H1 (cell line): Measurements from ENCODE around the gene SETDB2. TPM values are rescaled to one million over a fixed set of nuclear protein-coding genes. Genes with fewer than 3 reads are reported as not detected.

Experiments
- CTCF ChIA-PET: fragments of 300-600 bp; sonication (Branson Sonifier 250); formaldehyde crosslinking; loops from one replicate; lab custom pipeline; 2021; ENCODE audit not compliant: partially characterized antibody; lab: Charles Lee
- POLR2A ChIA-PET: fragments of 300-600 bp; sonication (Branson Sonifier 250); formaldehyde crosslinking; loops from one replicate; lab custom pipeline; 2021; ENCODE audit warnings: inconsistent platforms; ENCODE audit not compliant: partially characterized antibody; lab: Charles Lee
- DNase-seq, 2 experiments: peaks; one replicate each; pipeline versions ENCODE4 v3.0.0 to v3.0.0-alpha.2; 2010 to 2022; ENCODE audit warnings: low spot score in 2 of 2, low read depth in 1 of 2, mixed read lengths in 1 of 2
- FAIRE-seq: peaks from 2 replicates; lab custom pipeline; 2011; peaks lifted over from hg19 to GRCh38; lab: Jason Lieb, UNC
- H2AFZ ChIP-seq: 2 replicates; pipeline ENCODE4 v1.8.1; 2012; ENCODE audit warnings: low read length, inconsistent platforms
- H2AK5ac ChIP-seq: 2 replicates; pipeline ENCODE4 v1.6.1; 2013; ENCODE audit warnings: low read depth, low read length
- H2BK120ac ChIP-seq: replicated peaks from 2 replicates; pipeline ENCODE3; 2013; ENCODE audit warnings: low read depth, low read length, inconsistent platforms
- H2BK12ac ChIP-seq: 2 replicates; pipeline ENCODE4 v1.6.1; 2013; ENCODE audit warnings: low read depth, low read length
- H2BK15ac ChIP-seq: 2 replicates; pipeline ENCODE4 v1.6.1; 2013; ENCODE audit warnings: low read length
- H2BK20ac ChIP-seq: 2 replicates; pipeline ENCODE4 v1.6.1; 2013; ENCODE audit warnings: low read length
- H2BK5ac ChIP-seq: 2 replicates; pipeline ENCODE4 v1.6.1; 2013; ENCODE audit warnings: low read depth, low read length
- H3K14ac ChIP-seq: 2 replicates; pipeline ENCODE4 v1.6.1; 2013; ENCODE audit warnings: inconsistent platforms; ENCODE audit not compliant: insufficient read length
- H3K18ac ChIP-seq: 2 replicates; pipeline ENCODE4 v1.6.1; 2013; ENCODE audit warnings: low read length; ENCODE audit errors: extremely low read depth
- H3K23ac ChIP-seq: 2 replicates; pipeline ENCODE4 v1.6.1; 2013; ENCODE audit warnings: inconsistent platforms; ENCODE audit not compliant: insufficient read length
- H3K23me2 ChIP-seq: 2 replicates; pipeline ENCODE4 v1.6.1; 2013; ENCODE audit warnings: low read depth, low read length
- H3K27ac ChIP-seq: 2 replicates; pipeline ENCODE4 v1.6.1; 2011; ENCODE audit warnings: low read depth, low read length, inconsistent platforms
- H3K27me3 ChIP-seq, 4 experiments: replicated peaks in 1 of 4; 1 replicate in 1 of 4; 2 replicates in 3 of 4; pipeline versions ENCODE4 v1.6.1 to v1.8.1; 2011 to 2013; ENCODE audit warnings: low read length in 3 of 4, mild to moderate bottlenecking in 3 of 4, inconsistent platforms in 2 of 4, mixed read lengths in 2 of 4, moderate library complexity in 1 of 4; ENCODE audit not compliant: control insufficient read depth in 3 of 4, insufficient read depth in 3 of 4; ENCODE audit errors: extremely low read depth in 1 of 4
- H3K36me3 ChIP-seq, 4 experiments: 2 replicates each; pipeline versions ENCODE4 v1.6.1 to v1.8.1; 2011 to 2013; ENCODE audit warnings: mild to moderate bottlenecking in 4 of 4, low read length in 3 of 4, moderate library complexity in 2 of 4, control low read depth in 1 of 4, inconsistent platforms in 1 of 4; ENCODE audit not compliant: insufficient read depth in 4 of 4, control insufficient read depth in 2 of 4
- H3K4ac ChIP-seq: replicated peaks from 2 replicates; pipeline ENCODE3; 2013; ENCODE audit warnings: low read length, low read depth, mixed read lengths, inconsistent platforms; ENCODE audit not compliant: insufficient read length
- H3K4me1 ChIP-seq, 4 experiments: replicated peaks in 1 of 4; 1 replicate in 1 of 4; 2 replicates in 3 of 4; pipeline versions ENCODE4 v1.6.1 to v1.8.1; 2011 to 2013; ENCODE audit warnings: low read length in 3 of 4, inconsistent platforms in 2 of 4, mixed read lengths in 1 of 4; ENCODE audit not compliant: insufficient read depth in 4 of 4, control insufficient read depth in 3 of 4
- H3K4me2 ChIP-seq, 2 experiments: 2 replicates each; pipeline versions ENCODE4 v1.6.1 to v1.8.1; 2011 to 2013; ENCODE audit warnings: low read depth in 2 of 2, low read length in 2 of 2, control low read depth in 1 of 2, inconsistent platforms in 1 of 2, mild to moderate bottlenecking in 1 of 2; ENCODE audit not compliant: insufficient read depth in 1 of 2
- H3K4me3 ChIP-seq, 4 experiments: fragments of 200-600, 300-600 bp in 1 of 4; sonication (generic), shearing (Covaris generic), sonication (Bioruptor Twin) in 1 of 4; 2 replicates each; pipeline versions ENCODE4 v1.5.1 to v1.8.1; 2011 to 2016; ENCODE audit warnings: low read length in 4 of 4, low read depth in 3 of 4, control low read depth in 2 of 4, inconsistent platforms in 2 of 4, mild to moderate bottlenecking in 2 of 4, mixed read lengths in 1 of 4, moderate library complexity in 1 of 4; ENCODE audit not compliant: insufficient read depth in 2 of 4; ENCODE audit errors: extremely low read depth in 1 of 4
- H3K56ac ChIP-seq: replicated peaks from 2 replicates; pipeline ENCODE3; 2013; ENCODE audit warnings: low read depth, mild to moderate bottlenecking, mixed read lengths, low read length, inconsistent platforms; ENCODE audit not compliant: insufficient read length
- H3K79me1 ChIP-seq: 2 replicates; pipeline ENCODE4 v1.6.1; 2013; ENCODE audit warnings: low read depth, low read length, control low read depth
- H3K79me2 ChIP-seq, 2 experiments: 2 replicates each; pipeline versions ENCODE4 v1.6.1 to v1.8.1; 2012 to 2013; ENCODE audit warnings: low read length in 2 of 2, mild to moderate bottlenecking in 2 of 2, inconsistent platforms in 1 of 2; ENCODE audit not compliant: insufficient read depth in 2 of 2, control insufficient read depth in 1 of 2
- H3K9ac ChIP-seq, 4 experiments: replicated peaks in 1 of 4; 1 replicate in 1 of 4; 2 replicates in 3 of 4; pipeline versions ENCODE4 v1.6.1 to v1.8.1; 2011 to 2013; ENCODE audit warnings: low read depth in 3 of 4, low read length in 3 of 4, control low read depth in 2 of 4, mild to moderate bottlenecking in 2 of 4, moderate library complexity in 2 of 4, inconsistent platforms in 1 of 4; ENCODE audit errors: extremely low read depth in 1 of 4
- H3K9me3 ChIP-seq, 2 experiments: 2 replicates each; pipeline versions ENCODE4 v1.6.1 to v1.8.1; 2012 to 2013; ENCODE audit warnings: mild to moderate bottlenecking in 2 of 2, moderate library complexity in 2 of 2, control low read depth in 1 of 2, inconsistent platforms in 1 of 2, low read depth in 1 of 2, low read length in 1 of 2, mixed read lengths in 1 of 2; ENCODE audit not compliant: insufficient read depth in 2 of 2
- H4K20me1 ChIP-seq, 2 experiments: replicated peaks in 1 of 2; 2 replicates each; pipeline versions ENCODE3 to v1.8.1; 2011 to 2013; ENCODE audit warnings: inconsistent platforms in 2 of 2, low read length in 2 of 2, mild to moderate bottlenecking in 1 of 2; ENCODE audit not compliant: insufficient read depth in 2 of 2, control insufficient read depth in 1 of 2
- H4K5ac ChIP-seq: 2 replicates; pipeline ENCODE4 v1.6.1; 2013; ENCODE audit warnings: low read length, low read depth, mixed read lengths, inconsistent platforms; ENCODE audit not compliant: insufficient read length
- H4K8ac ChIP-seq: 2 replicates; pipeline ENCODE4 v1.8.0; 2013; ENCODE audit warnings: mild to moderate bottlenecking, moderate library complexity, low read length, inconsistent platforms; ENCODE audit not compliant: insufficient read depth; ENCODE audit errors: extremely low read depth
- H4K91ac ChIP-seq: replicated peaks from 2 replicates; pipeline ENCODE3; 2013; ENCODE audit warnings: low read length, mixed read lengths, inconsistent platforms; ENCODE audit not compliant: insufficient read length
- FOSL1 ChIP-seq: IDR thresholded peaks from 2 replicates; pipeline ENCODE4 v1.6.1; 2011; ENCODE audit warnings: mild to moderate bottlenecking, low read depth, low read length, moderate library complexity; ENCODE audit not compliant: insufficient read depth
- RAD21 ChIP-seq, 2 experiments: IDR thresholded peaks in 1 of 2; conservative IDR thresholded peaks in 1 of 2; 2 replicates each; pipeline ENCODE4 v1.6.1; 2011; ENCODE audit warnings: low read depth in 2 of 2, low read length in 2 of 2, improper control_type of control experiment in 1 of 2, inconsistent platforms in 1 of 2, mild to moderate bottlenecking in 1 of 2, moderate library complexity in 1 of 2
- WGBS, 2 experiments: shearing (Covaris generic) in 1 of 2; methylation state at CpG; one replicate each; pipeline versions ENCODE4 v1.1.6 to v1.1.7; 2013 to 2015; ENCODE audit warnings: low lambda C conversion rate in 2 of 2, mixed read lengths in 2 of 2, inconsistent platforms in 1 of 2, low coverage in 1 of 2, missing lambda C conversion rate in 1 of 2; ENCODE audit not compliant: insufficient replicate concordance in 2 of 2, insufficient coverage in 1 of 2, insufficient read length in 1 of 2; ENCODE audit errors: extremely low coverage in 1 of 2, missing lambda C conversion rate in 1 of 2; 5-methylcytosine and 5-hydroxymethylcytosine counted together
- polyA plus RNA-seq, 7 experiments: library from polyadenylated mRNA; depleted of rRNA in 3 of 7; stranded (reverse) in 5 of 7; unstranded in 2 of 7; fragments of >200 nt in 5 of 7; fragments of 200-250 nt in 2 of 7; gene quantifications; 1 replicate in 5 of 7; 2 replicates in 1 of 7; 4 replicates in 1 of 7; pipeline versions ENCODE4 v1.2.1 to v1.2.3, GENCODE V29; 2011 to 2013; ENCODE audit warnings: missing spikeins in 2 of 7, mixed read lengths in 2 of 7
- total RNA-seq: library from RNA; stranded (reverse); fragmentation: NEBNext Ultra II Directional; extraction: Animal tissue kit (Norgen Biotek cat#: 25700); gene quantifications from 2 replicates; pipeline ENCODE4 v1.2.1, GENCODE V29; 2021

The SETDB2 gene
- total and polyA plus RNA-seq, 2 of the 8 experiments (the other 6 are each of a cell fraction or from before 2014, with no cell fraction given): 1.2 to 6.1 TPM

DNA sequence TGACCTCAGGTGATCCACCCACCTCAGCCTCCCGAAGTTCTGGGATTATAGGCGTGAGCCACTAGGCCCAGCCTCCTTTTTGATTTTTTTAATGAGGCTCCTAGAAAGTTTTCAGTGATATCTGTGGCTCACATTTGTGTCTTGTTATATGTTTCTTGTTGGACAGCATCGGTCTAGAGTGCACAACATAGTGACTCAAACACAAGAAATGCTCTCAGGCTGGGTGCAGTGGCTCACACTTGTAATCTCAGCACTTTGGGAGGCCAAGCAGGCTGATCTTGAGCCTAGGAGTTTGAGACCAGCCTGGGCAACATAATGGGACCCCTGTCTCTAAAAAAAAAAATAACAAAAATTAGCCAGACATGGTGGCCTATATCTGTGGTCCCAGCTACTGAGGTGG lies 59.9 kb downstream of the SETDB2 start:
- Histone ChIP-seq H2BK5ac (no peak overlapping the region), H2BK20ac (no peak overlapping the region), H3K9me3 (no peaks in the 10 kb centered on the region), H2BK12ac (no peak overlapping the region), H3K4me3 (no peak overlapping the region), H3K56ac (no peak overlapping the region), H3K4ac (no peak overlapping the region), H4K5ac (no peak overlapping the region), H3K27ac (no peak overlapping the region), H2BK15ac (no peak overlapping the region), H3K79me2 (no peaks in the 10 kb centered on the region), H3K23ac (no peak overlapping the region), H3K27me3 (no peaks in the 10 kb centered on the region), H3K36me3 (no peaks in the 10 kb centered on the region), H3K18ac (no peak overlapping the region), H4K8ac (no peak overlapping the region), H2BK120ac (no peak overlapping the region), H3K79me1 (no peaks in the 10 kb centered on the region), H3K23me2 (no peaks in the 10 kb centered on the region), H4K91ac (no peak overlapping the region)
- POLR2A ChIA-PET: interaction anchor here (0.6 kb wide), 1 partner anchor 254 kb away, joined by 4 read pairs; no protein-coding TSS in a partner anchor
- WGBS, 2 experiments: 91% methylated on average over 3 of the region's 3 CpGs; no CpG with 5 or more reads in 1 of the 2 experiments
- FAIRE-seq (no peak), DNase-seq (no peak)
- CTCF ChIA-PET: no interaction called here
- no peak for TF ChIP-seq RAD21 (IDR thresholded peaks at IDR 0.05 in 1 of 2, conservative IDR thresholded peaks at IDR 0.05 in 1 of 2; ENCODE audit: low read depth in 2 of 2, low read length in 2 of 2)
- TF ChIP-seq FOSL1: no peak
- TF ChIP-seq, all 59 proteins: peak for 0
- H3K4me2 ChIP-seq: no peak overlapping the region
- no peak overlapping the region for H3K9ac ChIP-seq
- H3K4me1 ChIP-seq: no peaks in the 10 kb centered on the region
- H3K14ac ChIP-seq: no peak overlapping the region
- no peak overlapping the region for H2AFZ ChIP-seq
- H4K20me1 ChIP-seq: no peaks in the 10 kb centered on the region
- H2AK5ac ChIP-seq: no peak overlapping the region
